Fibroblast of the conjunctiva (primary cell): ENCODE data around the gene POU6F1.

Source experiments
- DNase-seq: peaks from one replicate; pipeline ENCODE4 v3.0.0-alpha.2; 2010; ENCODE audit warnings: low read depth

POU6F1 gene

GRCh38 chr12:51163795-51164194 lies 54.1 kb downstream of the POU6F1 start:
- no peak for DNase-seq

- no peak for DNase-seq
These were observed 55.6 kb downstream of the POU6F1 start for GRCh38 chr12:51162217-51162616.

GRCh38 chr12:51160814-51161459 lies 56.9 kb downstream of the POU6F1 start:
- peak; percentile 31 for DNase-seq

- DNase-seq = no peak
These were observed 61.6 kb downstream of the POU6F1 start for GRCh38 chr12:51156245-51156765.

- no peak for DNase-seq
These were observed 64.9 kb downstream of the POU6F1 start for GRCh38 chr12:51152953-51153352.

GRCh38 chr12:51150777-51151176 lies 67.1 kb downstream of the POU6F1 start:
- no peak for DNase-seq

GRCh38 chr12:51147309-51147708 lies 70.6 kb downstream of the POU6F1 start:
- DNase-seq = no peak

GRCh38 chr12:51139292-51139844 lies 78.5 kb downstream of the POU6F1 start:
- DNase-seq = no peak
